ENCODE data around the gene TRIM66. TPM values are rescaled to one million over a fixed set of nuclear protein-coding genes. Genes with fewer than 3 reads are reported as not detected.

TRIM66 gene
- total and polyA plus RNA-seq, 2 donors (not counting 3 experiments of a cell fraction or from before 2014, with no cell fraction given): 5.5 to 11.7 TPM

GRCh38 chr11:8730697-8731020 is 48.2 kb upstream of the TRIM66 start:
- no TSS peak for BruUV-seq (replicated peaks)
- dilution Hi-C loops (cut with MboI; ENCODE audit: extremely low pct_ligation_motif_present, low sequenced_read_pairs): no loop called here
- intact Hi-C loops (cut with micrococcal nuclease): no loop called here
- Histone ChIP-seq H3K9me3 (replicated peaks; ENCODE audit: control insufficient read depth, insufficient read depth, low read length) (no peaks in the 10 kb centered on the region), H4K20me1 (replicated peaks; ENCODE audit: control insufficient read depth, extremely low read depth, insufficient read depth, low read length) (no peaks in the 10 kb centered on the region), H3K36me3 (ENCODE audit: control insufficient read depth in 2 of 2, extremely low read depth in 1 of 2, insufficient read depth in 2 of 2, low read length in 2 of 2) (no peaks in the 10 kb centered on the region), H3K4me1 (ENCODE audit: control insufficient read depth, extremely low read depth, insufficient read depth, low read length) (peaks cover 25% of the 10 kb centered on the region), H2AFZ (ENCODE audit: low read depth, low read length) (no peak overlapping the region), H3K9ac (replicated peaks; ENCODE audit: extremely low read depth, insufficient read depth, low read length) (no peak overlapping the region), H3K27ac (ENCODE audit: insufficient read depth, low read depth, low read length) (no peak overlapping the region), H3K4me2 (ENCODE audit: insufficient read depth, low read length) (no peak overlapping the region), H3K79me2 (ENCODE audit: control insufficient read depth, insufficient read depth, low read length) (no peaks in the 10 kb centered on the region), H3K4me3 (replicated peaks in 1 of 3; ENCODE audit: insufficient read depth in 1 of 3, low read depth in 1 of 3, low read length in 3 of 3) (no peak overlapping the region), H3K9me1 (replicated peaks; ENCODE audit: control insufficient read depth, extremely low read depth, insufficient read depth, low read length) (no peaks in the 10 kb centered on the region), H3K27me3 (ENCODE audit: control insufficient read depth in 2 of 2, insufficient read depth in 2 of 2, low read length in 2 of 2) (no peaks in the 10 kb centered on the region)
- FAIRE-seq (no peak), DNase-seq (ENCODE audit: low read depth, low spot score) (no peak)
- TF ChIP-seq GATA2 (IDR thresholded peaks at IDR 0.05; ENCODE audit: insufficient read depth, insufficient read length, low read depth, low read length) (no peak), FOS (IDR thresholded peaks at IDR 0.05; ENCODE audit: borderline replicate concordance, insufficient read depth, low read length) (no peak), CTCF (IDR thresholded peaks at IDR 0.05; ENCODE audit: extremely low read depth in 1 of 2, insufficient read depth in 1 of 2, low read depth in 1 of 2, low read length in 2 of 2) (no peak)
- ChIA-PET POLR2A (no interaction called here), CTCF (interaction anchor here (1.1 kb wide), 1 partner anchor 10 kb away, joined by 3 read pairs; no protein-coding TSS in a partner anchor)

GRCh38 chr11:8729837-8730696 is 47.6 kb upstream of the TRIM66 start:
- Histone ChIP-seq H3K9me3 (replicated peaks; ENCODE audit: control insufficient read depth, insufficient read depth, low read length) (no peaks in the 10 kb centered on the region), H3K27me3 (ENCODE audit: control insufficient read depth in 2 of 2, insufficient read depth in 2 of 2, low read length in 2 of 2) (no peaks in the 10 kb centered on the region), H3K4me3 (replicated peaks in 1 of 3; ENCODE audit: insufficient read depth in 1 of 3, low read depth in 1 of 3, low read length in 3 of 3) (no peak overlapping the region), H4K20me1 (replicated peaks; ENCODE audit: control insufficient read depth, extremely low read depth, insufficient read depth, low read length) (no peaks in the 10 kb centered on the region), H3K27ac (ENCODE audit: insufficient read depth, low read depth, low read length) (no peak overlapping the region), H3K9ac (replicated peaks; ENCODE audit: extremely low read depth, insufficient read depth, low read length) (no peak overlapping the region), H3K4me2 (ENCODE audit: insufficient read depth, low read length) (no peak overlapping the region), H3K4me1 (ENCODE audit: control insufficient read depth, extremely low read depth, insufficient read depth, low read length) (peaks cover 25% of the 10 kb centered on the region), H3K9me1 (replicated peaks; ENCODE audit: control insufficient read depth, extremely low read depth, insufficient read depth, low read length) (no peaks in the 10 kb centered on the region), H3K36me3 (ENCODE audit: control insufficient read depth in 2 of 2, extremely low read depth in 1 of 2, insufficient read depth in 2 of 2, low read length in 2 of 2) (no peaks in the 10 kb centered on the region), H3K79me2 (ENCODE audit: control insufficient read depth, insufficient read depth, low read length) (no peaks in the 10 kb centered on the region), H2AFZ (ENCODE audit: low read depth, low read length) (no peak overlapping the region)
- intact Hi-C loops (cut with micrococcal nuclease): no loop called here
- TF ChIP-seq EZH2 (IDR thresholded peaks at IDR 0.05; ENCODE audit: borderline replicate concordance, low read depth, low read length, severe bottlenecking) (no peak), JUN (IDR thresholded peaks at IDR 0.05; ENCODE audit: borderline replicate concordance, insufficient read depth, insufficient read length, low read depth) (no peak), MYC (IDR thresholded peaks at IDR 0.05; ENCODE audit: low read depth, low read length) (no peak), CTCF (IDR thresholded peaks at IDR 0.05; ENCODE audit: extremely low read depth in 1 of 2, insufficient read depth in 1 of 2, low read depth in 1 of 2, low read length in 2 of 2) (no peak), POLR2AphosphoS5 (IDR thresholded peaks at IDR 0.05; ENCODE audit: insufficient read depth, low read depth, low read length) (no peak), MAX (IDR thresholded peaks at IDR 0.05; ENCODE audit: insufficient read depth, insufficient read length) (no peak), GATA2 (IDR thresholded peaks at IDR 0.05; ENCODE audit: insufficient read depth, insufficient read length, low read depth, low read length) (no peak), FOS (IDR thresholded peaks at IDR 0.05; ENCODE audit: borderline replicate concordance, insufficient read depth, low read length) (no peak), POLR2A (IDR thresholded peaks at IDR 0.05; ENCODE audit: low read depth, low read length) (no peak)
- FAIRE-seq: no peak
- CTCF ChIA-PET: interaction anchor here (1.1 kb wide), 1 partner anchor 9 kb away, joined by 3 read pairs; no protein-coding TSS in a partner anchor
- dilution Hi-C loops (cut with MboI; ENCODE audit: extremely low pct_ligation_motif_present, low sequenced_read_pairs): no loop called here
- POLR2A ChIA-PET: no interaction called here
- no peak for DNase-seq (ENCODE audit: low read depth, low spot score)
- no TSS peak for BruUV-seq (replicated peaks)

Data from endothelial cell of umbilical vein (primary cell).